ENCODE measurements around the gene OST4.
"Not testable (repeated sequence)": the region's sequence is repeated elsewhere in the genome, so short reads cannot be mapped to it uniquely, and the experiment has no call there.

Gene OST4

GRCh38 chr2:27079233-27080139 lies 8.0 kb upstream of the OST4 start:
- no peak for DNase-seq (ENCODE audit: low read depth, low spot score)

- DNase-seq (ENCODE audit: low read depth, low spot score) = peak; percentile 90
Measured at GRCh38 chr2:27078267-27079194, 7.1 kb upstream of the OST4 start, which contains the start of gene EMILIN1. Gene EMILIN1 (plus strand): TSS chr2:27078615. CDS start chr2:27079066, 451 bp downstream.

GRCh38 chr2:27077231-27077630 lies 5.8 kb upstream of the OST4 start:
- DNase-seq (ENCODE audit: low read depth, low spot score) = no peak

GRCh38 chr2:27076323-27076722 lies 4.9 kb upstream of the OST4 start:
- DNase-seq (ENCODE audit: low read depth, low spot score) = no peak

- not testable (repeated sequence) for DNase-seq (ENCODE audit: low read depth, low spot score)
Measured at GRCh38 chr2:27075566-27075871, 4.1 kb upstream of the OST4 start.

GRCh38 chr2:27074738-27075565 lies 3.5 kb upstream of the OST4 start:
- DNase-seq (ENCODE audit: low read depth, low spot score) = no peak

- DNase-seq (ENCODE audit: low read depth, low spot score) = no peak
Measured at GRCh38 chr2:27073782-27074181, 2.3 kb upstream of the OST4 start.

- no peak for DNase-seq (ENCODE audit: low read depth, low spot score)
Measured at GRCh38 chr2:27072920-27073319, 1.5 kb upstream of the OST4 start.

GRCh38 chr2:27071990-27072830 lies 756 bp upstream of the OST4 start:
- no peak for DNase-seq (ENCODE audit: low read depth, low spot score)

- no peak for DNase-seq (ENCODE audit: low read depth, low spot score)
Measured at GRCh38 chr2:27070653-27071276, 689 bp downstream of the OST4 start.

GRCh38 chr2:27069961-27070618 lies 1.4 kb downstream of the OST4 start:
- no peak for DNase-seq (ENCODE audit: low read depth, low spot score)

GRCh38 chr2:27069436-27069835 lies 2.0 kb downstream of the OST4 start:
- DNase-seq (ENCODE audit: low read depth, low spot score) = no peak

GRCh38 chr2:27067385-27067784 lies 4.1 kb downstream of the OST4 start:
- DNase-seq (ENCODE audit: low read depth, low spot score) = no peak

GRCh38 chr2:27065128-27065527 lies 6.3 kb downstream of the OST4 start:
- no peak for DNase-seq (ENCODE audit: low read depth, low spot score)

GRCh38 chr2:27060323-27060722 lies 11.1 kb downstream of the OST4 start:
- no peak for DNase-seq (ENCODE audit: low read depth, low spot score)

GRCh38 chr2:27059141-27059820 lies 12.2 kb downstream of the OST4 start:
- DNase-seq (ENCODE audit: low read depth, low spot score) = no peak

- no peak for DNase-seq (ENCODE audit: low read depth, low spot score)
Measured at GRCh38 chr2:27058210-27058609, 13.2 kb downstream of the OST4 start.

- no peak for DNase-seq (ENCODE audit: low read depth, low spot score)
Measured at GRCh38 chr2:27057184-27057583, 14.3 kb downstream of the OST4 start.

GRCh38 chr2:27054721-27055120 lies 16.7 kb downstream of the OST4 start:
- no peak for DNase-seq (ENCODE audit: low read depth, low spot score)

All from smooth muscle cell of the brain vasculature (primary cell).